H1 (cell line): ENCODE results near the gene RRAD. TPM values are rescaled to one million over a fixed set of nuclear protein-coding genes. Genes with fewer than 3 reads are reported as not detected.

ENCODE experiments used
- CTCF ChIA-PET: fragments of 300-600 bp; sonication (Branson Sonifier 250); formaldehyde crosslinking; loops from one replicate; lab custom pipeline; 2021; ENCODE audit not compliant: partially characterized antibody; lab: Charles Lee
- POLR2A ChIA-PET: fragments of 300-600 bp; sonication (Branson Sonifier 250); formaldehyde crosslinking; loops from one replicate; lab custom pipeline; 2021; ENCODE audit warnings: inconsistent platforms; ENCODE audit not compliant: partially characterized antibody; lab: Charles Lee
- DNase-seq, 2 experiments: peaks; one replicate each; pipeline versions ENCODE4 v3.0.0 to v3.0.0-alpha.2; 2010 to 2022; ENCODE audit warnings: low spot score in 2 of 2, low read depth in 1 of 2, mixed read lengths in 1 of 2
- FAIRE-seq: peaks from 2 replicates; lab custom pipeline; 2011; peaks lifted over from hg19 to GRCh38; lab: Jason Lieb, UNC
- H2AFZ ChIP-seq: 2 replicates; pipeline ENCODE4 v1.8.1; 2012; ENCODE audit warnings: low read length, inconsistent platforms
- H2AK5ac ChIP-seq: 2 replicates; pipeline ENCODE4 v1.6.1; 2013; ENCODE audit warnings: low read depth, low read length
- H2BK120ac ChIP-seq: replicated peaks from 2 replicates; pipeline ENCODE3; 2013; ENCODE audit warnings: low read depth, low read length, inconsistent platforms
- H2BK12ac ChIP-seq: 2 replicates; pipeline ENCODE4 v1.6.1; 2013; ENCODE audit warnings: low read depth, low read length
- H2BK15ac ChIP-seq: 2 replicates; pipeline ENCODE4 v1.6.1; 2013; ENCODE audit warnings: low read length
- H2BK20ac ChIP-seq: 2 replicates; pipeline ENCODE4 v1.6.1; 2013; ENCODE audit warnings: low read length
- H2BK5ac ChIP-seq: 2 replicates; pipeline ENCODE4 v1.6.1; 2013; ENCODE audit warnings: low read depth, low read length
- H3K14ac ChIP-seq: 2 replicates; pipeline ENCODE4 v1.6.1; 2013; ENCODE audit warnings: inconsistent platforms; ENCODE audit not compliant: insufficient read length
- H3K18ac ChIP-seq: 2 replicates; pipeline ENCODE4 v1.6.1; 2013; ENCODE audit warnings: low read length; ENCODE audit errors: extremely low read depth
- H3K23ac ChIP-seq: 2 replicates; pipeline ENCODE4 v1.6.1; 2013; ENCODE audit warnings: inconsistent platforms; ENCODE audit not compliant: insufficient read length
- H3K23me2 ChIP-seq: 2 replicates; pipeline ENCODE4 v1.6.1; 2013; ENCODE audit warnings: low read depth, low read length
- H3K27ac ChIP-seq: 2 replicates; pipeline ENCODE4 v1.6.1; 2011; ENCODE audit warnings: low read depth, low read length, inconsistent platforms
- H3K27me3 ChIP-seq, 4 experiments: replicated peaks in 1 of 4; 1 replicate in 1 of 4; 2 replicates in 3 of 4; pipeline versions ENCODE4 v1.6.1 to v1.8.1; 2011 to 2013; ENCODE audit warnings: low read length in 3 of 4, mild to moderate bottlenecking in 3 of 4, inconsistent platforms in 2 of 4, mixed read lengths in 2 of 4, moderate library complexity in 1 of 4; ENCODE audit not compliant: control insufficient read depth in 3 of 4, insufficient read depth in 3 of 4; ENCODE audit errors: extremely low read depth in 1 of 4
- H3K36me3 ChIP-seq, 4 experiments: 2 replicates each; pipeline versions ENCODE4 v1.6.1 to v1.8.1; 2011 to 2013; ENCODE audit warnings: mild to moderate bottlenecking in 4 of 4, low read length in 3 of 4, moderate library complexity in 2 of 4, control low read depth in 1 of 4, inconsistent platforms in 1 of 4; ENCODE audit not compliant: insufficient read depth in 4 of 4, control insufficient read depth in 2 of 4
- H3K4ac ChIP-seq: replicated peaks from 2 replicates; pipeline ENCODE3; 2013; ENCODE audit warnings: low read length, low read depth, mixed read lengths, inconsistent platforms; ENCODE audit not compliant: insufficient read length
- H3K4me1 ChIP-seq, 4 experiments: replicated peaks in 1 of 4; 1 replicate in 1 of 4; 2 replicates in 3 of 4; pipeline versions ENCODE4 v1.6.1 to v1.8.1; 2011 to 2013; ENCODE audit warnings: low read length in 3 of 4, inconsistent platforms in 2 of 4, mixed read lengths in 1 of 4; ENCODE audit not compliant: insufficient read depth in 4 of 4, control insufficient read depth in 3 of 4
- H3K4me2 ChIP-seq, 2 experiments: 2 replicates each; pipeline versions ENCODE4 v1.6.1 to v1.8.1; 2011 to 2013; ENCODE audit warnings: low read depth in 2 of 2, low read length in 2 of 2, control low read depth in 1 of 2, inconsistent platforms in 1 of 2, mild to moderate bottlenecking in 1 of 2; ENCODE audit not compliant: insufficient read depth in 1 of 2
- H3K4me3 ChIP-seq, 4 experiments: fragments of 200-600, 300-600 bp in 1 of 4; sonication (generic), shearing (Covaris generic), sonication (Bioruptor Twin) in 1 of 4; 2 replicates each; pipeline versions ENCODE4 v1.5.1 to v1.8.1; 2011 to 2016; ENCODE audit warnings: low read length in 4 of 4, low read depth in 3 of 4, control low read depth in 2 of 4, inconsistent platforms in 2 of 4, mild to moderate bottlenecking in 2 of 4, mixed read lengths in 1 of 4, moderate library complexity in 1 of 4; ENCODE audit not compliant: insufficient read depth in 2 of 4; ENCODE audit errors: extremely low read depth in 1 of 4
- H3K56ac ChIP-seq: replicated peaks from 2 replicates; pipeline ENCODE3; 2013; ENCODE audit warnings: low read depth, mild to moderate bottlenecking, mixed read lengths, low read length, inconsistent platforms; ENCODE audit not compliant: insufficient read length
- H3K79me1 ChIP-seq: 2 replicates; pipeline ENCODE4 v1.6.1; 2013; ENCODE audit warnings: low read depth, low read length, control low read depth
- H3K79me2 ChIP-seq, 2 experiments: 2 replicates each; pipeline versions ENCODE4 v1.6.1 to v1.8.1; 2012 to 2013; ENCODE audit warnings: low read length in 2 of 2, mild to moderate bottlenecking in 2 of 2, inconsistent platforms in 1 of 2; ENCODE audit not compliant: insufficient read depth in 2 of 2, control insufficient read depth in 1 of 2
- H3K9ac ChIP-seq, 4 experiments: replicated peaks in 1 of 4; 1 replicate in 1 of 4; 2 replicates in 3 of 4; pipeline versions ENCODE4 v1.6.1 to v1.8.1; 2011 to 2013; ENCODE audit warnings: low read depth in 3 of 4, low read length in 3 of 4, control low read depth in 2 of 4, mild to moderate bottlenecking in 2 of 4, moderate library complexity in 2 of 4, inconsistent platforms in 1 of 4; ENCODE audit errors: extremely low read depth in 1 of 4
- H3K9me3 ChIP-seq, 2 experiments: 2 replicates each; pipeline versions ENCODE4 v1.6.1 to v1.8.1; 2012 to 2013; ENCODE audit warnings: mild to moderate bottlenecking in 2 of 2, moderate library complexity in 2 of 2, control low read depth in 1 of 2, inconsistent platforms in 1 of 2, low read depth in 1 of 2, low read length in 1 of 2, mixed read lengths in 1 of 2; ENCODE audit not compliant: insufficient read depth in 2 of 2
- H4K20me1 ChIP-seq, 2 experiments: replicated peaks in 1 of 2; 2 replicates each; pipeline versions ENCODE3 to v1.8.1; 2011 to 2013; ENCODE audit warnings: inconsistent platforms in 2 of 2, low read length in 2 of 2, mild to moderate bottlenecking in 1 of 2; ENCODE audit not compliant: insufficient read depth in 2 of 2, control insufficient read depth in 1 of 2
- H4K5ac ChIP-seq: 2 replicates; pipeline ENCODE4 v1.6.1; 2013; ENCODE audit warnings: low read length, low read depth, mixed read lengths, inconsistent platforms; ENCODE audit not compliant: insufficient read length
- H4K8ac ChIP-seq: 2 replicates; pipeline ENCODE4 v1.8.0; 2013; ENCODE audit warnings: mild to moderate bottlenecking, moderate library complexity, low read length, inconsistent platforms; ENCODE audit not compliant: insufficient read depth; ENCODE audit errors: extremely low read depth
- H4K91ac ChIP-seq: replicated peaks from 2 replicates; pipeline ENCODE3; 2013; ENCODE audit warnings: low read length, mixed read lengths, inconsistent platforms; ENCODE audit not compliant: insufficient read length
- ATF2 ChIP-seq: IDR thresholded peaks from 2 replicates; pipeline ENCODE4 v1.6.1; 2012; ENCODE audit warnings: low read length, inconsistent platforms
- CBX5 ChIP-seq: fragments of 300-800, 300-1000 bp; sonication (generic); IDR thresholded peaks from 2 replicates; pipeline ENCODE4 v1.7.1; 2016; ENCODE audit warnings: antibody characterized with exemption, low read length, low read depth
- EZH2 ChIP-seq: fragments of 200-600 bp; sonication (generic); IDR thresholded peaks from 2 replicates; pipeline ENCODE4 v1.7.1; 2012; ENCODE audit warnings: low read depth, mild to moderate bottlenecking, moderate library complexity, low read length, inconsistent platforms; ENCODE audit not compliant: severe bottlenecking
- HDAC2 ChIP-seq, 2 experiments: fragments of 300-600 bp in 1 of 2; sonication (generic) in 1 of 2; IDR thresholded peaks; 2 replicates each; pipeline ENCODE4 v1.6.1; 2011 to 2012; ENCODE audit warnings: low read depth in 2 of 2, low read length in 2 of 2, mild to moderate bottlenecking in 2 of 2, moderate library complexity in 2 of 2, borderline replicate concordance in 1 of 2, inconsistent platforms in 1 of 2
- HDAC6 ChIP-seq: IDR thresholded peaks from one replicate; pipeline ENCODE4 v1.7.1; 2012; ENCODE audit warnings: low read depth, mild to moderate bottlenecking, inconsistent platforms, low read length, moderate library complexity
- SAP30 ChIP-seq: fragments of 300-600 bp; sonication (generic); IDR thresholded peaks from 2 replicates; pipeline ENCODE4 v1.7.1; 2012; ENCODE audit warnings: low read length, moderate library complexity, mild to moderate bottlenecking, inconsistent platforms; ENCODE audit not compliant: insufficient read depth, insufficient replicate concordance
- SIX5 ChIP-seq: IDR thresholded peaks from 2 replicates; pipeline ENCODE4 v1.6.1; 2011; ENCODE audit warnings: mild to moderate bottlenecking, low read depth, low read length
- TAF7 ChIP-seq: optimal IDR thresholded peaks from 2 replicates; pipeline ENCODE3; 2011; ENCODE audit warnings: low read depth, mild to moderate bottlenecking, inconsistent platforms, low read length, moderate library complexity, borderline replicate concordance
- WGBS, 2 experiments: shearing (Covaris generic) in 1 of 2; methylation state at CpG; one replicate each; pipeline versions ENCODE4 v1.1.6 to v1.1.7; 2013 to 2015; ENCODE audit warnings: low lambda C conversion rate in 2 of 2, mixed read lengths in 2 of 2, inconsistent platforms in 1 of 2, low coverage in 1 of 2, missing lambda C conversion rate in 1 of 2; ENCODE audit not compliant: insufficient replicate concordance in 2 of 2, insufficient coverage in 1 of 2, insufficient read length in 1 of 2; ENCODE audit errors: extremely low coverage in 1 of 2, missing lambda C conversion rate in 1 of 2; 5-methylcytosine and 5-hydroxymethylcytosine counted together
- polyA plus RNA-seq, 7 experiments: library from polyadenylated mRNA; depleted of rRNA in 3 of 7; stranded (reverse) in 5 of 7; unstranded in 2 of 7; fragments of >200 nt in 5 of 7; fragments of 200-250 nt in 2 of 7; gene quantifications; 1 replicate in 5 of 7; 2 replicates in 1 of 7; 4 replicates in 1 of 7; pipeline versions ENCODE4 v1.2.1 to v1.2.3, GENCODE V29; 2011 to 2013; ENCODE audit warnings: missing spikeins in 2 of 7, mixed read lengths in 2 of 7
- total RNA-seq: library from RNA; stranded (reverse); fragmentation: NEBNext Ultra II Directional; extraction: Animal tissue kit (Norgen Biotek cat#: 25700); gene quantifications from 2 replicates; pipeline ENCODE4 v1.2.1, GENCODE V29; 2021

Gene RRAD
- total and polyA plus RNA-seq, 2 of the 8 experiments (the other 6 are each of a cell fraction or from before 2014, with no cell fraction given) = 0.17 TPM; not detected in 1

DNA sequence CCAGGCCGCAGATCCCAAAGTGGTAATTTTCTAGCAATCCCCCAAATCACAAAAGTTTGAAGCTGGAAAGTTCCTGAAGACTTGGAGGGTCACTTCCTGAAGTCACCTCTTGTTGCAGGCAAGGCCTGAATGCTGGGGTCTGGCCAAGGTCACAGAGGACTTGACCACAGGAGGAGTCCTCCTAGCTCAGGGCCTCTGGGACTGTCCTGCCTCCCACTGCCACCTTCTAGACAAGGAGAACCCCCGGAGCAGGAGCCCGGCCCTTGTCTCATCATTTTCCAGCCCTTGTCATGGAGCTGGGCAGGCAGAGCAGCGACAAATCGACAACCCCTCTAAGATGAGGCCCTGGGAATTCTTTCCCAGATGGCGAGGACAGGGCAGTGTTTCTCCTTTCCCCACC, 7.0 kb downstream of the RRAD start:
- Histone ChIP-seq H3K79me2 (no peaks in the 10 kb centered on the region), H3K27ac (no peak overlapping the region), H3K9ac (no peak overlapping the region), H3K79me1 (peaks cover under 1% of the 10 kb centered on the region; the same call in 1 of the 2 replicates), H2AK5ac (no peak overlapping the region), H3K56ac (no peak overlapping the region), H2BK12ac (no peak overlapping the region), H3K23ac (no peak overlapping the region), H3K4me2 (no peak overlapping the region), H3K18ac (no peak overlapping the region), H3K14ac (no peak overlapping the region), H2BK5ac (no peak overlapping the region), H4K5ac (no peak overlapping the region), H4K20me1 (peaks cover 0 to 4% of the 10 kb centered on the region in 2 experiments), H3K23me2 (peaks cover 3% of the 10 kb centered on the region; the same call in 1 of the 2 replicates), H3K4me3 (no peak overlapping the region), H4K8ac (no peak overlapping the region), H3K27me3 (peaks cover 0 to 6% (median 2%) of the 10 kb centered on the region in 4 experiments; a peak in 5 of 7 replicates), H3K4ac (no peak overlapping the region), H3K9me3 (no peaks in the 10 kb centered on the region), H2BK120ac (no peak overlapping the region), H2BK15ac (no peak overlapping the region), H2BK20ac (no peak overlapping the region), H3K4me1 (no peaks in the 10 kb centered on the region; a peak in 1 of 7 replicates), H2AFZ (no peak overlapping the region), H3K36me3 (no peaks in the 10 kb centered on the region), H4K91ac (no peak overlapping the region)
- POLR2A ChIA-PET = interaction anchor here (0.8 to 1.7 kb wide), 2 partner anchors 19 to 21 kb away, joined by 3 to 5 read pairs; no protein-coding TSS in a partner anchor
- FAIRE-seq = no peak
- CTCF ChIA-PET = interaction anchor here (0.8 to 42.0 kb wide), 6 partner anchors 3 to 261 kb away, joined by 3 to 1009 read pairs (median 4); partner anchors contain the start of genes CDH16, CES3, PDP2 and RRAD
- DNase-seq = no peak
- 82% methylated on average over 6 of the region's 6 CpGs; no CpG with 5 or more reads in 1 of the 2 experiments for WGBS, 2 experiments
- no peak for TF ChIP-seq HDAC6
- TF ChIP-seq EZH2 = no peak
- no peak for TF ChIP-seq CBX5
- TF ChIP-seq SAP30 = no peak
- no peak for TF ChIP-seq ATF2
- TF ChIP-seq SIX5 = no peak
- no peak for TF ChIP-seq TAF7
- TF ChIP-seq HDAC2 (IDR thresholded peaks at IDR 0.05; ENCODE audit: borderline replicate concordance in 1 of 2, low read depth in 2 of 2, low read length in 2 of 2) = no peak
